ENCODE data around the gene EXD3. TPM values are rescaled to one million over a fixed set of nuclear protein-coding genes. Genes with fewer than 3 reads are reported as not detected.
A peak's percentile ranks its signal among the peaks of the same experiment; 100 is the strongest.

The EXD3 gene
- total and polyA plus RNA-seq, 2 of the 13 experiments (the other 11 are each of a cell fraction or from before 2014, with no cell fraction given) = 2.7 to 4.8 TPM

DNA sequence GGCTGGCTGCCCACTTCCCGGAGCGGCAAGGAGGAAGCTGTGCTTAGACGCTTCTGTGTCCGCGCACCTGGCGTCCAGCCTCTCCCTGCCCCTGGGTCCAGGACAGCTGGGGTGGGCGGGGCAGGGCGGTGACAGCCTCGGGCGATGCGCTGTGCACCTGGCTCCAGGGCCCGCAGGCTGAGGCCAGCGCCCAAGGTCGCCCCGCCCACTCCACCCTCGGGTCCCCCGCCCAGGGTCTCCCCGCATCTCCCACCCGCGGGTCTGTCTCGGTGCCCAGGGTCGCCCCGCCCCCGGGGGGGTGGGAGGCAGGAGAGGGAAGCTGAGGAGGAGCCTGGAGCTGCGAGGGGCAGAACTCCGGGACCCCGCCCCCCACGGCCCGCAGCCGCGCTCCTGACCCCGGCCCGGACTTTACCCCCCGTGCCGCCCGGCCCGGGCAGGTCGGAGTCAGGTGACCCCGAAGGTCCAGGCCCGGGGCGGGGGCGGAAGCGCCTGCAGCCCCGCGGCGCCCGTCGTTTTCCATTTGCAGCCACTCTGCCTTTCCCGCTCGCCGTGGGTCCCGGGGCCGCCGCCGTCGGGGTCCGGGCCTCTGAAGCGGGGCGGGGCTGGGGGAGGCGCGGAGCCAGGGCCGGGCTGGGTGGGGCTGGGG lies 18.4 kb upstream of the EXD3 start, which contains the start of gene ENTPD8 (continued):
- TF ChIP-seq, protein P1, sequence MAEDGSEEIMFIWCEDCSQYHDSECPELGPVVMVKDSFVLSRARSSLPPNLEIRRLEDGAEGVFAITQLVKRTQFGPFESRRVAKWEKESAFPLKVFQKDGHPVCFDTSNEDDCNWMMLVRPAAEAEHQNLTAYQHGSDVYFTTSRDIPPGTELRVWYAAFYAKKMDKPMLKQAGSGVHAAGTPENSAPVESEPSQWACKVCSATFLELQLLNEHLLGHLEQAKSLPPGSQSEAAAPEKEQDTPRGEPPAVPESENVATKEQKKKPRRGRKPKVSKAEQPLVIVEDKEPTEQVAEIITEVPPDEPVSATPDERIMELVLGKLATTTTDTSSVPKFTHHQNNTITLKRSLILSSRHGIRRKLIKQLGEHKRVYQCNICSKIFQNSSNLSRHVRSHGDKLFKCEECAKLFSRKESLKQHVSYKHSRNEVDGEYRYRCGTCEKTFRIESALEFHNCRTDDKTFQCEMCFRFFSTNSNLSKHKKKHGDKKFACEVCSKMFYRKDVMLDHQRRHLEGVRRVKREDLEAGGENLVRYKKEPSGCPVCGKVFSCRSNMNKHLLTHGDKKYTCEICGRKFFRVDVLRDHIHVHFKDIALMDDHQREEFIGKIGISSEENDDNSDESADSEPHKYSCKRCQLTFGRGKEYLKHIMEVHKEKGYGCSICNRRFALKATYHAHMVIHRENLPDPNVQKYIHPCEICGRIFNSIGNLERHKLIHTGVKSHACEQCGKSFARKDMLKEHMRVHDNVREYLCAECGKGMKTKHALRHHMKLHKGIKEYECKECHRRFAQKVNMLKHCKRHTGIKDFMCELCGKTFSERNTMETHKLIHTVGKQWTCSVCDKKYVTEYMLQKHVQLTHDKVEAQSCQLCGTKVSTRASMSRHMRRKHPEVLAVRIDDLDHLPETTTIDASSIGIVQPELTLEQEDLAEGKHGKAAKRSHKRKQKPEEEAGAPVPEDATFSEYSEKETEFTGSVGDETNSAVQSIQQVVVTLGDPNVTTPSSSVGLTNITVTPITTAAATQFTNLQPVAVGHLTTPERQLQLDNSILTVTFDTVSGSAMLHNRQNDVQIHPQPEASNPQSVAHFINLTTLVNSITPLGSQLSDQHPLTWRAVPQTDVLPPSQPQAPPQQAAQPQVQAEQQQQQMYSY (CRISPR knock-in tag; IDR thresholded peaks at IDR 0.05) = no peak
- TF ChIP-seq POLR2G (IDR thresholded peaks at IDR 0.05; ENCODE audit: low read depth, low read length) (peak; percentile 56), ELF3 (CRISPR knock-in tag; IDR thresholded peaks at IDR 0.05) (0 out of 2 replicates have a peak, but pooled peaks have one; percentile 43), PHF8 (CRISPR knock-in tag; IDR thresholded peaks at IDR 0.05) (peak; percentile 36; the same call in 1 of the 2 replicates), NR2F2 (IDR thresholded peaks at IDR 0.05; ENCODE audit: borderline replicate concordance, low read depth) (peak; percentile 66; the same call in 1 of the 2 replicates), ZFP90 (CRISPR knock-in tag; IDR thresholded peaks at IDR 0.05; ENCODE audit: borderline replicate concordance) (peak; percentile 34; the same call in 1 of the 2 replicates), ZNF251 (CRISPR knock-in tag; IDR thresholded peaks at IDR 0.05) (no peak), RXRB (CRISPR knock-in tag; IDR thresholded peaks at IDR 0.05; ENCODE audit: borderline replicate concordance) (peak; percentile 68; the same call in 1 of the 2 replicates), MTA1 (CRISPR knock-in tag; IDR thresholded peaks at IDR 0.05; ENCODE audit: borderline replicate concordance) (peak; percentile 78; the same call in 1 of the 2 replicates), HNRNPK (IDR thresholded peaks at IDR 0.05; ENCODE audit: low read depth, low read length, poor library complexity, severe bottlenecking) (peak; percentile 89), SYNCRIP (IDR thresholded peaks at IDR 0.05; ENCODE audit: insufficient read depth, low read depth, low read length) (no peak), SALL2 (CRISPR knock-in tag; IDR thresholded peaks at IDR 0.05) (no peak; the same call in 1 of the 2 replicates), RBFOX2 (IDR thresholded peaks at IDR 0.05; ENCODE audit: low read depth, low read length) (peak; percentile 72), ZNF20 (CRISPR knock-in tag; IDR thresholded peaks at IDR 0.05) (no peak), ZNF768 (CRISPR knock-in tag; IDR thresholded peaks at IDR 0.05) (no peak)
- TF ChIP-seq, protein P2, sequence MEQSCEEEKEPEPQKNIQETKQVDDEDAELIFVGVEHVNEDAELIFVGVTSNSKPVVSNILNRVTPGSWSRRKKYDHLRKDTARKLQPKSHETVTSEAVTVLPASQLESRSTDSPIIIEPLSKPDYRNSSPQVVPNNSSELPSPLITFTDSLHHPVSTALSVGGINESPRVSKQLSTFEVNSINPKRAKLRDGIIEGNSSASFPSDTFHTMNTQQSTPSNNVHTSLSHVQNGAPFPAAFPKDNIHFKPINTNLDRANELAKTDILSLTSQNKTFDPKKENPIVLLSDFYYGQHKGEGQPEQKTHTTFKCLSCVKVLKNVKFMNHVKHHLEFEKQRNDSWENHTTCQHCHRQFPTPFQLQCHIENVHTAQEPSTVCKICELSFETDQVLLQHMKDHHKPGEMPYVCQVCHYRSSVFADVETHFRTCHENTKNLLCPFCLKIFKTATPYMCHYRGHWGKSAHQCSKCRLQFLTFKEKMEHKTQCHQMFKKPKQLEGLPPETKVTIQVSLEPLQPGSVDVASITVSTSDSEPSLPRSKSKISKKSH (CRISPR knock-in tag; IDR thresholded peaks at IDR 0.05; ENCODE audit: borderline replicate concordance) = no peak
- TF ChIP-seq, protein P3, sequence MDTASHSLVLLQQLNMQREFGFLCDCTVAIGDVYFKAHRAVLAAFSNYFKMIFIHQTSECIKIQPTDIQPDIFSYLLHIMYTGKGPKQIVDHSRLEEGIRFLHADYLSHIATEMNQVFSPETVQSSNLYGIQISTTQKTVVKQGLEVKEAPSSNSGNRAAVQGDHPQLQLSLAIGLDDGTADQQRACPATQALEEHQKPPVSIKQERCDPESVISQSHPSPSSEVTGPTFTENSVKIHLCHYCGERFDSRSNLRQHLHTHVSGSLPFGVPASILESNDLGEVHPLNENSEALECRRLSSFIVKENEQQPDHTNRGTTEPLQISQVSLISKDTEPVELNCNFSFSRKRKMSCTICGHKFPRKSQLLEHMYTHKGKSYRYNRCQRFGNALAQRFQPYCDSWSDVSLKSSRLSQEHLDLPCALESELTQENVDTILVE (CRISPR knock-in tag; IDR thresholded peaks at IDR 0.05) = peak; percentile 89; the same call in 1 of the 2 replicates
- TF ChIP-seq, protein P4, sequence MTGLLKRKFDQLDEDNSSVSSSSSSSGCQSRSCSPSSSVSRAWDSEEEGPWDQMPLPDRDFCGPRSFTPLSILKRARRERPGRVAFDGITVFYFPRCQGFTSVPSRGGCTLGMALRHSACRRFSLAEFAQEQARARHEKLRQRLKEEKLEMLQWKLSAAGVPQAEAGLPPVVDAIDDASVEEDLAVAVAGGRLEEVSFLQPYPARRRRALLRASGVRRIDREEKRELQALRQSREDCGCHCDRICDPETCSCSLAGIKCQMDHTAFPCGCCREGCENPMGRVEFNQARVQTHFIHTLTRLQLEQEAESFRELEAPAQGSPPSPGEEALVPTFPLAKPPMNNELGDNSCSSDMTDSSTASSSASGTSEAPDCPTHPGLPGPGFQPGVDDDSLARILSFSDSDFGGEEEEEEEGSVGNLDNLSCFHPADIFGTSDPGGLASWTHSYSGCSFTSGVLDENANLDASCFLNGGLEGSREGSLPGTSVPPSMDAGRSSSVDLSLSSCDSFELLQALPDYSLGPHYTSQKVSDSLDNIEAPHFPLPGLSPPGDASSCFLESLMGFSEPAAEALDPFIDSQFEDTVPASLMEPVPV (CRISPR knock-in tag; IDR thresholded peaks at IDR 0.05) = 0 out of 2 replicates have a peak, but pooled peaks have one; percentile 34
- TF ChIP-seq, protein P5, sequence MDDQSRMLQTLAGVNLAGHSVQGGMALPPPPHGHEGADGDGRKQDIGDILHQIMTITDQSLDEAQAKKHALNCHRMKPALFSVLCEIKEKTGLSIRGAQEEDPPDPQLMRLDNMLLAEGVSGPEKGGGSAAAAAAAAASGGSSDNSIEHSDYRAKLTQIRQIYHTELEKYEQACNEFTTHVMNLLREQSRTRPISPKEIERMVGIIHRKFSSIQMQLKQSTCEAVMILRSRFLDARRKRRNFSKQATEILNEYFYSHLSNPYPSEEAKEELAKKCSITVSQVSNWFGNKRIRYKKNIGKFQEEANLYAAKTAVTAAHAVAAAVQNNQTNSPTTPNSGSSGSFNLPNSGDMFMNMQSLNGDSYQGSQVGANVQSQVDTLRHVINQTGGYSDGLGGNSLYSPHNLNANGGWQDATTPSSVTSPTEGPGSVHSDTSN (CRISPR knock-in tag; IDR thresholded peaks at IDR 0.05; ENCODE audit: borderline replicate concordance) = no peak
